Bronchial epithelial cell (primary cell): ENCODE measurements around the gene BLACAT1. TPM values are rescaled to one million over a fixed set of nuclear protein-coding genes. Genes with fewer than 3 reads are reported as not detected.

Source experiments
- DNase-seq: peaks from one replicate; pipeline ENCODE4 v3.0.0-alpha.2; 2010; ENCODE audit warnings: low read depth
- FAIRE-seq: peaks from 2 replicates; lab custom pipeline; 2011; peaks lifted over from hg19 to GRCh38; lab: Jason Lieb, UNC
- H3K27me3 ChIP-seq: 2 replicates; pipeline ENCODE4 v1.5.1; 2011; ENCODE audit warnings: low read length; ENCODE audit not compliant: control insufficient read depth, insufficient read depth
- H3K36me3 ChIP-seq: 2 replicates; pipeline ENCODE4 v1.5.1; 2011; ENCODE audit warnings: low read length; ENCODE audit not compliant: control insufficient read depth, insufficient read depth
- H3K4me3 ChIP-seq: 2 replicates; pipeline ENCODE4 v1.5.1; 2011; ENCODE audit warnings: mild to moderate bottlenecking, low read depth, low read length, control low read depth
- CTCF ChIP-seq: IDR thresholded peaks from 2 replicates; pipeline ENCODE4 v1.5.1; 2011; ENCODE audit warnings: mild to moderate bottlenecking, moderate library complexity, low read length, control low read depth, inconsistent platforms; ENCODE audit not compliant: insufficient read depth, severe bottlenecking
- total RNA-seq: library from RNA; depleted of rRNA; stranded (reverse); fragments of >200 nt; gene quantifications from 2 replicates; pipeline ENCODE4 v1.2.1, GENCODE V29; 2014

The BLACAT1 gene
- total RNA-seq, 1 donor from 2014 or later = 0.79 TPM

DNA sequence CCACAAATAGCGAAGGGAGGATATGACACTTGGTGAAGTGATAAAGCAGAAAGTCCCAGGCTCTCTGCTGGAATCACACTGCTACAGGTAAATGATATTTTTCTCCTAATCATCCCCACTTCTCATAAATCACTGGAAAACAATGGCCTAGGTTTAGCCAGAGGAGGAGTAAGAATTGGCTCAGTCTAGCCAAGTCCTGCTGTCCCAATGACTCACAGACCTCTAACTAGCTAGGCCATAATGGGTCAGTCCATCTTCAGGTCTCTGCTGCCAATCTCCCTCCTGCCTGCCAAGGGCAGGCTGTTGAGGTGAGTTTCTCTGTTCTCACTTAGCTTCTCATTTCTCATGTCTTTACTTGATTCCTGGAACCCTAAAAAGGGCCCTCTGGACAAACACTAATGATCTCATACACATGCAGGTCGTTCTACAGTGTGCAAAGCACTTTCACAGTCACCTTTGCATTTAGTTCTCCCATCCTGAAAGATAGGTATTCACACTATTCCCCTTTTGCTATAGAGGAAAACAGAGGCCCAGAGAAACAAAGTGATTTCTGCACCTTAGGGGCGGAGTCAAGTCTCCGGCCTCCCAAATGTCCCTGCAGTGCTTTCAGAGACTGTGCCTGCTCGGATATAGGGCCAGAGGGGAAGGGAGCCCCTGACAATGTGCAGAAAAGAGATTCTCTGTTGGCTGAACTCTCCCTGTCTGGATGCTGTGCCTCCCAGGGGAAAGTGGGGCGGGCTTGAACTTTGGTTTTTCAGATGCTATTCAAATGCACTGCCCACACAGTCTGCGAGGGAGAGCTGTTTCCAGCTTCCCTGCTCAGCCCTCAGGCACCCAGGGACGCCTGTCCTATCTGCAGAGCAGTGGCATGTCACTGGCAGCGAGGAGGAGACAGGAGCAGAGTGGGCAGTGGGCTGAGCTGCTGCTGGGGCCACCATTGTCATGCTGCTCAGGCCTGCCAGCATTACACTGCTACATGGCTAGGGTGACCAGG is 44.7 kb upstream of the BLACAT1 start:
- FAIRE-seq = no peak
- H3K4me3 ChIP-seq = no peak overlapping the region
- no peaks in the 10 kb centered on the region for H3K36me3 ChIP-seq
- no peaks in the 10 kb centered on the region for H3K27me3 ChIP-seq
- DNase-seq = peak; percentile 52
- TF ChIP-seq CTCF = no peak

GRCh38 chr1:205499789-205500188 is 43.9 kb upstream of the BLACAT1 start:
- FAIRE-seq = no peak
- no peak for TF ChIP-seq CTCF
- Histone ChIP-seq H3K27me3 (no peaks in the 10 kb centered on the region), H3K36me3 (no peaks in the 10 kb centered on the region), H3K4me3 (no peak overlapping the region)
- no peak for DNase-seq

DNA sequence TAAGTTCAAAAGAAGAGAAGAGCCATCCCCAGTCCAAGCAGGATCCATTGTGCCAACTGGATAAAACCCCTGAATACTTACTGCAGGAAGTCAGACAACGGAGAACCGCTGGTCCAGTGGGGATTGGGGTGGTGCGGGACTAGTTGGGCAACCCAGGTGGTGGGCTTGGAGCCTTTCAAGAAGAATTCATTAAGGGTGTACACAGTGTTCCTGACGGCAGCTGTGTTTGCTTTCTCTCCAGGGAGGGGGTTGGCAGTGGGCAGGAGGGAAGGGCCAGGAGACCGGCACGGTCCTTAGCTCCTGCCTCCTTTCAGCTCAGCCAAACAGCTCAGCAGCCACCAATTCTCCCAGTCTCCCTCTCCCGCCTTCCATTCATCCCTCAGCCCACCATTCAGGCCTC is 41.5 kb upstream of the BLACAT1 start:
- TF ChIP-seq CTCF = no peak
- FAIRE-seq (no peak), DNase-seq (no peak)
- Histone ChIP-seq H3K27me3 (no peaks in the 10 kb centered on the region), H3K4me3 (no peak overlapping the region), H3K36me3 (no peaks in the 10 kb centered on the region)

GRCh38 chr1:205496661-205497060 is 40.8 kb upstream of the BLACAT1 start:
- Histone ChIP-seq H3K36me3 (no peaks in the 10 kb centered on the region), H3K4me3 (no peak overlapping the region), H3K27me3 (no peaks in the 10 kb centered on the region)
- FAIRE-seq = no peak
- no peak for TF ChIP-seq CTCF
- DNase-seq = no peak

DNA sequence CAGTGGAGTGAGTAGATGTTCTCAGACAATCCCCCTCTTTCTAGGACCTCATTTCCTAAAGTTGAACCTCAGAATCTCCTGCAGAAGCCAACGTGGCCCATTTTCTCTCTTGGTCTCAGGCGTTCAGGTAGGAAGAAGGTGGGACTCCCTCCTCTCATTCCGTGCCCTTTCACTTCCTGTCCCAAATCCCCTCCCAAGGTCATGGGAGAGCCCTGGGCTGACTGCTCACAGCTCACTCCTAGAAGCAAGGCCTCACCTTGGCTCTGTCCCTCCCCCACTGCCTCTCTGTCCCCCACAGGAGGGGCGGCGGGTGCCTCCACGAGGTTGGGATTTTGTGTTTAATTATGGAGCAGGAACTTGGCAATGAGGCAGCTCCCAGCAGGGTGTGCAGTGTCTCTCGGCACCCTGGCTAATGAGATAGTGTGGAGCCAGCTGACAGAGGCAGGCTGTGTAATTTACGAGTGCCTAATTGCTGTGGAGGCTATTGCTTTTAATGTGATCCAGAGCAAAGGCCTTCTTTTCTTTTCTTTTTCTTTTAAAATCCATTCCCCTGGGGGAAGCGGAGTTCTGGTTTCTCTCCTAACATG is 39.5 kb upstream of the BLACAT1 start:
- TF ChIP-seq CTCF = no peak
- H3K36me3 ChIP-seq = no peaks in the 10 kb centered on the region
- no peaks in the 10 kb centered on the region for H3K27me3 ChIP-seq
- FAIRE-seq (no peak), DNase-seq (no peak)
- H3K4me3 ChIP-seq = no peak overlapping the region
